HG02973 (cell line): ENCODE measurements around the gene MAML3.

Experiments used
- ATAC-seq: cut with Tn5 transposase; IDR thresholded peaks from one replicate; pipeline ENCODE4 v1.9.1; 2021; ENCODE audit warnings: moderate library complexity; ENCODE audit not compliant: unreplicated experiment

The MAML3 gene

GRCh38 chr4:140127422-140127821, 26.6 kb downstream of the MAML3 start:
- ATAC-seq, result no peak

GRCh38 chr4:140126261-140126660, 27.7 kb downstream of the MAML3 start:
- no peak for ATAC-seq

- ATAC-seq, result no peak
Measured at GRCh38 chr4:140125374-140125773, 28.6 kb downstream of the MAML3 start.

- ATAC-seq, result no peak
Measured at GRCh38 chr4:140123666-140124377, 30.2 kb downstream of the MAML3 start.

- no peak for ATAC-seq
Measured at GRCh38 chr4:140122891-140123290, 31.1 kb downstream of the MAML3 start.

- no peak for ATAC-seq
Measured at GRCh38 chr4:140121646-140122045, 32.3 kb downstream of the MAML3 start.

GRCh38 chr4:140118931-140119640, 34.9 kb downstream of the MAML3 start:
- ATAC-seq, result no peak

- ATAC-seq, result no peak
Measured at GRCh38 chr4:140117947-140118346, 36.0 kb downstream of the MAML3 start.

- no peak for ATAC-seq
Measured at GRCh38 chr4:140116442-140117104, 37.4 kb downstream of the MAML3 start.

- peak; percentile 58 for ATAC-seq
Measured at GRCh38 chr4:140115140-140115539, 38.8 kb downstream of the MAML3 start.

GRCh38 chr4:140113653-140114052, 40.3 kb downstream of the MAML3 start:
- ATAC-seq, result no peak

- no peak for ATAC-seq
Measured at GRCh38 chr4:140112576-140112975, 41.4 kb downstream of the MAML3 start.

GRCh38 chr4:140111256-140111655, 42.7 kb downstream of the MAML3 start:
- ATAC-seq, result no peak

- ATAC-seq, result no peak
Measured at GRCh38 chr4:140110542-140111215, 43.3 kb downstream of the MAML3 start.

GRCh38 chr4:140109737-140110136, 44.2 kb downstream of the MAML3 start:
- no peak for ATAC-seq

GRCh38 chr4:140109292-140109691, 44.7 kb downstream of the MAML3 start:
- ATAC-seq, result no peak

- ATAC-seq, result no peak
Measured at GRCh38 chr4:140108713-140109230, 45.2 kb downstream of the MAML3 start.

- no peak for ATAC-seq
Measured at GRCh38 chr4:140108243-140108642, 45.7 kb downstream of the MAML3 start.

- no peak for ATAC-seq
Measured at GRCh38 chr4:140106289-140106844, 47.6 kb downstream of the MAML3 start.

- ATAC-seq, result no peak
Measured at GRCh38 chr4:140105436-140105835, 48.5 kb downstream of the MAML3 start.

GRCh38 chr4:140103676-140104075, 50.3 kb downstream of the MAML3 start:
- ATAC-seq, result peak; percentile 93
